IgD-negative memory B cell (primary cell): ENCODE measurements around the gene ELF1. TPM values are rescaled to one million over a fixed set of nuclear protein-coding genes. Genes with fewer than 3 reads are reported as not detected.

Experiments used
- H3K27ac Mint-ChIP-seq, 3 donors: one replicate each; pipeline ENCODE4 v1.8.0; 2020 to 2022; ENCODE audit warnings: mild to moderate bottlenecking in 3 of 3, mixed read lengths in 3 of 3, moderate library complexity in 1 of 3
- H3K27me3 Mint-ChIP-seq: one replicate; pipeline ENCODE4 v1.8.0; 2021; ENCODE audit warnings: mixed read lengths
- H3K36me3 Mint-ChIP-seq: one replicate; pipeline ENCODE4 v1.8.0; 2020; ENCODE audit warnings: mild to moderate bottlenecking, mixed read lengths
- H3K4me1 Mint-ChIP-seq, 3 donors: one replicate each; pipeline ENCODE4 v1.8.0; 2020 to 2022; ENCODE audit warnings: mixed read lengths in 3 of 3, mild to moderate bottlenecking in 1 of 3
- H3K4me3 Mint-ChIP-seq, 4 donors: one replicate each; pipeline ENCODE4 v1.8.0; 2020 to 2022; ENCODE audit warnings: mild to moderate bottlenecking in 4 of 4, mixed read lengths in 4 of 4, moderate library complexity in 3 of 4
- H3K9me3 Mint-ChIP-seq, 3 donors: one replicate each; pipeline ENCODE4 v1.8.0; 2020 to 2021; ENCODE audit warnings: mixed read lengths in 3 of 3, mild to moderate bottlenecking in 1 of 3
- polyA plus RNA-seq: library from polyadenylated mRNA; unstranded; fragments of 300-500 nt; fragmentation: Illumina TruSeq; gene quantifications from one replicate; pipeline ENCODE4 v1.2.3, GENCODE V29; 2021

Gene ELF1
- polyA plus RNA-seq, 1 donor from 2014 or later = 148 TPM

- Mint-ChIP-seq H3K9me3 (no peaks in the 10 kb centered on the region), H3K36me3 (peaks cover 1% of the 10 kb centered on the region), H3K4me1 (peaks cover 58 to 65% (median 59%) of the 10 kb centered on the region in 3 donors), H3K4me3 (peak overlapping the region; percentile 4 to 83 (median 59)), H3K27me3 (no peaks in the 10 kb centered on the region), H3K27ac (peak overlapping the region; percentile 70 to 90 (median 89))
Observed at GRCh38 chr13:41006306-41006705, 12.8 kb downstream of the ELF1 start.

GRCh38 chr13:41005704-41006103, 13.4 kb downstream of the ELF1 start:
- H3K9me3 Mint-ChIP-seq = no peaks in the 10 kb centered on the region
- H3K4me1 Mint-ChIP-seq = peaks cover 52 to 62% (median 53%) of the 10 kb centered on the region in 3 donors
- no peaks in the 10 kb centered on the region for H3K27me3 Mint-ChIP-seq
- H3K4me3 Mint-ChIP-seq = peak overlapping the region; percentile 50 to 83 (median 66)
- peak overlapping the region; percentile 54 to 84 (median 70) for H3K27ac Mint-ChIP-seq
- H3K36me3 Mint-ChIP-seq = no peaks in the 10 kb centered on the region

- Mint-ChIP-seq H3K27me3 (no peaks in the 10 kb centered on the region), H3K4me3 (peak overlapping the region; percentile 50 to 72 (median 64)), H3K36me3 (no peaks in the 10 kb centered on the region), H3K27ac (peak overlapping the region; percentile 54 to 84 (median 70)), H3K4me1 (peaks cover 50 to 60% (median 54%) of the 10 kb centered on the region in 3 donors), H3K9me3 (no peaks in the 10 kb centered on the region)
Observed at GRCh38 chr13:41004875-41005693, 14.0 kb downstream of the ELF1 start.

GRCh38 chr13:41002606-41003005, 16.5 kb downstream of the ELF1 start:
- Mint-ChIP-seq H3K36me3 (no peaks in the 10 kb centered on the region), H3K4me1 (peaks cover 54 to 65% (median 54%) of the 10 kb centered on the region in 3 donors), H3K27me3 (no peaks in the 10 kb centered on the region), H3K27ac (no peak overlapping the region), H3K9me3 (no peaks in the 10 kb centered on the region), H3K4me3 (no peak overlapping the region)

GRCh38 chr13:41001695-41002094, 17.4 kb downstream of the ELF1 start:
- peak overlapping the region in 1 of 3 donors; percentile 25 for H3K27ac Mint-ChIP-seq
- H3K4me1 Mint-ChIP-seq = peaks cover 49 to 63% (median 51%) of the 10 kb centered on the region in 3 donors
- no peaks in the 10 kb centered on the region for H3K27me3 Mint-ChIP-seq
- peak overlapping the region in 1 of 4 donors; percentile 79 for H3K4me3 Mint-ChIP-seq
- no peaks in the 10 kb centered on the region for H3K9me3 Mint-ChIP-seq
- no peaks in the 10 kb centered on the region for H3K36me3 Mint-ChIP-seq

GRCh38 chr13:40999416-40999815, 19.7 kb downstream of the ELF1 start:
- no peaks in the 10 kb centered on the region for H3K9me3 Mint-ChIP-seq
- peak overlapping the region; percentile 3 to 57 (median 23) for H3K27ac Mint-ChIP-seq
- no peaks in the 10 kb centered on the region for H3K27me3 Mint-ChIP-seq
- no peak overlapping the region for H3K4me3 Mint-ChIP-seq
- H3K36me3 Mint-ChIP-seq = peaks cover 2% of the 10 kb centered on the region
- H3K4me1 Mint-ChIP-seq = peaks cover 54 to 66% (median 54%) of the 10 kb centered on the region in 3 donors

GRCh38 chr13:40996426-40997092, 22.6 kb downstream of the ELF1 start:
- H3K36me3 Mint-ChIP-seq = peaks cover 2% of the 10 kb centered on the region
- peak overlapping the region in 3 of 4 donors; percentile 2 to 74 (median 51) for H3K4me3 Mint-ChIP-seq

GRCh38 chr13:40995997-40996396, 23.1 kb downstream of the ELF1 start:
- H3K27ac Mint-ChIP-seq = peak overlapping the region; percentile 2 to 42 (median 35)

More at GRCh38 chr13:40996426-40997092, 22.6 kb downstream of the ELF1 start:
- Mint-ChIP-seq H3K27ac (peak overlapping the region; percentile 2 to 54 (median 48)), H3K27me3 (no peaks in the 10 kb centered on the region), H3K4me1 (peaks cover 50 to 69% (median 58%) of the 10 kb centered on the region in 3 donors), H3K9me3 (no peaks in the 10 kb centered on the region)

GRCh38 chr13:40994581-40995230, 24.4 kb downstream of the ELF1 start:
- Mint-ChIP-seq H3K4me1 (peaks cover 43 to 71% (median 53%) of the 10 kb centered on the region in 3 donors), H3K27ac (peak overlapping the region; percentile 18 to 87 (median 69)), H3K27me3 (no peaks in the 10 kb centered on the region), H3K36me3 (peaks cover 2% of the 10 kb centered on the region), H3K4me3 (peak overlapping the region in 3 of 4 donors; percentile 48 to 83 (median 67)), H3K9me3 (no peaks in the 10 kb centered on the region)

More at GRCh38 chr13:40995997-40996396, 23.1 kb downstream of the ELF1 start:
- Mint-ChIP-seq H3K4me1 (peaks cover 47 to 67% (median 56%) of the 10 kb centered on the region in 3 donors), H3K9me3 (no peaks in the 10 kb centered on the region), H3K27me3 (no peaks in the 10 kb centered on the region), H3K4me3 (peak overlapping the region in 2 of 4 donors; percentile 41 to 83), H3K36me3 (peaks cover 2% of the 10 kb centered on the region)

- Mint-ChIP-seq H3K9me3 (no peaks in the 10 kb centered on the region), H3K27ac (peak overlapping the region; percentile 18 to 87 (median 69)), H3K36me3 (peaks cover 2% of the 10 kb centered on the region), H3K4me1 (peaks cover 40 to 67% (median 46%) of the 10 kb centered on the region in 3 donors), H3K27me3 (no peaks in the 10 kb centered on the region), H3K4me3 (peak overlapping the region in 2 of 4 donors; percentile 67 to 83)
Observed at GRCh38 chr13:40993987-40994386, 25.1 kb downstream of the ELF1 start.

- peak overlapping the region in 2 of 4 donors; percentile 13 to 67 for H3K4me3 Mint-ChIP-seq
- H3K27ac Mint-ChIP-seq = peak overlapping the region; percentile 39 to 80 (median 69)
- peaks cover 4% of the 10 kb centered on the region for H3K36me3 Mint-ChIP-seq
- H3K4me1 Mint-ChIP-seq = peaks cover 39 to 65% (median 52%) of the 10 kb centered on the region in 3 donors
- no peaks in the 10 kb centered on the region for H3K9me3 Mint-ChIP-seq
- H3K27me3 Mint-ChIP-seq = no peaks in the 10 kb centered on the region
Observed at GRCh38 chr13:40992678-40993518, 26.2 kb downstream of the ELF1 start.

GRCh38 chr13:40987606-40988280, 31.4 kb downstream of the ELF1 start:
- Mint-ChIP-seq H3K9me3 (no peaks in the 10 kb centered on the region), H3K4me3 (peak overlapping the region in 2 of 4 donors; percentile 5 to 74)

GRCh38 chr13:40986101-40986856, 32.8 kb downstream of the ELF1 start:
- Mint-ChIP-seq H3K36me3 (peaks cover 4% of the 10 kb centered on the region), H3K27me3 (no peaks in the 10 kb centered on the region), H3K4me1 (peaks cover 31 to 52% (median 41%) of the 10 kb centered on the region in 3 donors), H3K27ac (peak overlapping the region; percentile 92 to 97 (median 95)), H3K4me3 (peak overlapping the region in 3 of 4 donors; percentile 82 to 89 (median 88)), H3K9me3 (no peaks in the 10 kb centered on the region)

More at GRCh38 chr13:40987606-40988280, 31.4 kb downstream of the ELF1 start:
- peaks cover 32 to 58% (median 48%) of the 10 kb centered on the region in 3 donors for H3K4me1 Mint-ChIP-seq
- H3K36me3 Mint-ChIP-seq = peaks cover 2% of the 10 kb centered on the region
- no peaks in the 10 kb centered on the region for H3K27me3 Mint-ChIP-seq
- H3K27ac Mint-ChIP-seq = peak overlapping the region; percentile 32 to 95 (median 95)
